Measurements from ENCODE around the gene MYL7.
"Not testable (repeated sequence)": the region's sequence is repeated elsewhere in the genome, so short reads cannot be mapped to it uniquely, and the experiment has no call there.

Gene MYL7

GRCh38 chr7:44128721-44129582 lies 12.2 kb downstream of the MYL7 start:
- DNase-seq, result no peak

DNA sequence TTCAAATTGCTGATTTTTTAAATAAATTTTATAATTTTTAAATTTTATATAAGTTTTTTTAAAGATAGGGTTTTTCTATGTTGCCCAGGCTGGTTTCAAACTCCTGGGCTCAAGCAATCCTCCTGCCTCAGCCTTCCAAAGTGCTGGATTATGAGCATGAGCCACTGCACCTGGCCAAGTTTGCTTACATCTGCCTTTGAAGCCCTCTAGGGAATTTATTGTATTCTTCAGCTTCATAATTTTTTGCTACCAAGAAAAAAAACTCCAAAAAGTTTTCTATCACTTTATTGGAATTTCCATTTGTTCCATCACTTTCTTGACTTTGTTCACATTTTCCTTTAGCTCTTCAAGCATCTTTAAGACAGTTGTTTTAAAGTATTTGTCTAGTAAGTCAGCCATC lies 14.0 kb downstream of the MYL7 start:
- DNase-seq, result no peak

DNA sequence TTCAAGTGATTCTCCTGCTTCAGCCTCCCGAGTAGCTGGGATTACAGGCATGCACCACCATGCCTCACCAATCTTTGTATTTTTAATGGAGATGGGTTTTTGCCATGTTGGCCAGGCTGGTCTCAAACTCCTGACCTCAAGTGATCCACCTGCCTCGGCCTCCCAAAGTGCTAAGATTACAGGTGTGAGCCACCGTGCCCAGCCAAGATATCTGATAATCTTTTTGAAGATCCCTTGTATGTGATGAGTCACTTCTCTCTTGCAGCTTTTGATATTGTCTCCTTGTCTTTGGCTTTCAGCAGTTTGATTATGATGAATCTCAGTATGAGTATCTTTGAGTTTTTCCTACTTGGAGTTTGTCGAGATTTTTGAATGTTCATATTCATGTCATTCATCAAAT lies 14.6 kb downstream of the MYL7 start:
- not testable (repeated sequence) for DNase-seq

- no peak for DNase-seq
These were observed 16.3 kb downstream of the MYL7 start for GRCh38 chr7:44124822-44125202.

DNA sequence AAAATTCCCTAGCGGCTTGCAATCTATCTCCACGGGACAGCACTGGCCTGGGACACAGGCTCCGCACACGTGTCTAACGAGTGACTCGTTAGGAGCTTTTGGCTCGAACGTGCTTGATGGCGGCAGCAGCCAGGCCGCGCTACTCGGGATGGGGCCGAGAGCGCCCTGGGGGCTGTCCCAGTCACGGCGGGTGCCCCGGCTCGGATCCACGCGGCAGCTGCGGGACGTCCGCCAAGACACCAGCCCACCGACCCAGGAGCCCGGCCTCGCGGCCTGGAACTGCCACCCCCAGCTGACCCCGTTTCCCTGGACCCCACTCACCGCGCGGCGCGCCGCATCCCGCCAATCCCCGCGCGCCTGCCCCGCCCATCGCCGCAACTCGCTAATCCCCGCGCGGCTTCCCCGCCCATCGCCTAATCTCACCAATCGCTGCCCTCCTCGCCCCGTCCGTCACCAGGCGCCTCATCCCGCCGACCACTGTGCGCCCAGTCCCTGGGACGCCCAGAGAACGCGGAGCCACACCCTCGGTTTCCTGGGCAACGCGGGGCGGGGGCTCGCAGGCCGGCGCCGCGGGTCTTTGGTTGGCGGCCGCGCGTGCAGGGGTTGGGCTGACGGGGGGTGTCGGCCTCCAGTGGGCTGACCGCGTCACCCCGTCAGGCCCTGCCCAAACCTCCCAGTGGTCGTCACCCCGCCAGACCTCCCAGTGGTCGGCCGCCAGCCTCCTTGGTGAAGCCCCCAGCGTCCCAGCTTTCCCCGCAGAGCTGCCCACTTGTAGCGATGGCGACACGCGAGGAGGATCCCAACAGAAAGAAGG lies 17.7 kb downstream of the MYL7 start, which contains the start of gene POLD2:
Gene POLD2 (minus strand): TSS at position 359 of the 814 bp plus-strand sequence. CDS start 1,495 bp downstream, outside the sequence.
- DNase-seq, result peak; percentile 95

GRCh38 chr7:44122529-44122928 lies 18.6 kb downstream of the MYL7 start:
- no peak for DNase-seq

GRCh38 chr7:44121761-44122420 lies 19.2 kb downstream of the MYL7 start:
- DNase-seq, result no peak

GRCh38 chr7:44120395-44120794 lies 20.7 kb downstream of the MYL7 start:
- DNase-seq, result no peak

DNA sequence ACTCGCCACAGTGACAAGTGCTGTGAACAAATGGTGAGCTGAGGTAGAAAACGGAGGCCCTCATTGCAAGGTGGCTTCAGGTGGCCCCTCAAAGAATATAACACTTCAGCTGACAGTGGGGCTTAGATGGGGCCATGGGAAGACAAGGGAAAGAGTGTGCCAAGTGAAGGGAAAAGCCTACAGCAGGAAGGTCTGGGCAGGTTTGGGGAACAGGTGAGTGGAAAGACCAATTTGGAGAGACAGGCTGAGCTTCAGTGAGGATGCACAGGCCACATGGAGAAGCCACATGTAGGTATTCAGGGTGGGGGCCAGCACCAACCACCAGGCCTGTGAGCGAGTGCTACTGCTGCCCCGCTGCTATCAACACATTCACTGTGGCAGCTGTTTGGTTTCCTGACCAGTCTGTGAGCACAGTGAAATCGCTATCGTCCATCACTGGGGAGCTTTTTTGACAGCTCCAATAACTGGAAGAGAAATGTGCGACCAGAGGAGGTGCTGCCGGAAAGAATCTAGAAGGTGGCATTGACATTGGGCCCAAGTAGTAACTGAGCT lies 21.2 kb downstream of the MYL7 start:
- no peak for DNase-seq

DNA sequence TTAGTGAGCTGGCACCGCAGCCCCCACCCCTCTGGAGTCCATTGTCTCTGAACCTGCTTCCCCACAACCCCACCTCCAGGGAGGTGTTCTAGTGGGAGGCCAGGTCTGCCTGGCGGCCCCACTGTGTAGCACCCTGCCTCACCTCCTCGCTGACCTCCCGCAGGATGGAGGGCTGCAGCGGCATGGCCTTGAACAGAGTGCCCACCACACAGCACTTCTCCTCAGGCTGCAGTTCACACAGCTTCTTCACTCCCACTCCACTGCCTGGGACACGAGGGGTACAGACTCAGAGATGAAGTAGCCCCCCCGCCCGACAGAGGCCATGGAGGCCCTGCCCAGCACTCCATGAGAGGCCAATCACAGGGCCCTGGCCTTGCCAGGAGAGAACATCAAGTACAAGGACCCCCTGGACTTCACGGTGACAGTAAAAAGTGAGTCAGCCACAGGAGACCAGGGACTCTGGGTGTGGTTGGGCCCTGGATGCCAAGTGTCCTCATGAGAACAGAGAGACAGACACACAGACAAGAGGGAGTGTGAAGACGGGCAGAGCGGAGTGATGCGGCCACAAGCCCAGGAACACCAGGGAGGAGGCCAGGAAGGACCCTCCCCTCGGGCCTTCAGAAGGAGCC lies 23.2 kb downstream of the MYL7 start:
- no peak for DNase-seq

GRCh38 chr7:44116789-44117666 lies 24.1 kb downstream of the MYL7 start:
- DNase-seq, result no peak

- no peak for DNase-seq
These were observed 24.9 kb downstream of the MYL7 start for GRCh38 chr7:44116087-44116788.

- no peak for DNase-seq
These were observed 26.4 kb downstream of the MYL7 start for GRCh38 chr7:44114586-44115310.

- no peak for DNase-seq
These were observed 27.3 kb downstream of the MYL7 start for GRCh38 chr7:44113764-44114354.

GRCh38 chr7:44112997-44113763 lies 28.0 kb downstream of the MYL7 start:
- DNase-seq, result no peak

- DNase-seq, result no peak
These were observed 28.7 kb downstream of the MYL7 start for GRCh38 chr7:44112231-44112996.

DNA sequence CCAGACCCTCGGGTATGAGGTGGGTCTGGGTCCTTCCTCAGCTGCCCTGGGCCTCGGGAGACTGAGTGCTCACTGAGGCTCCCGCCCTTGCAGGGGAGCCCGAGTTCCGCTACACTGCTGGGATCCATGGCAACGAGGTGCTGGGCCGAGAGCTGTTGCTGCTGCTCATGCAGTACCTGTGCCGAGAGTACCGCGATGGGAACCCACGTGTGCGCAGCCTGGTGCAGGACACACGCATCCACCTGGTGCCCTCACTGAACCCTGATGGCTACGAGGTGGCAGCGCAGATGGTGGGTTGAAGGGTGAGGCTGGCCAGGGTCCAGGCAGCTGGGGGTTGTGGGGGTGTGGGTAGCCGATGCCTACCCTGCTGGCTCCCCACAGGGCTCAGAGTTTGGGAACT lies 29.4 kb downstream of the MYL7 start:
- no peak for DNase-seq

Data from NCI-H1048 (cell line).